Fibroblast of skin of left biceps (primary cell): Measurements from ENCODE around the gene NOXO1.
A peak's percentile ranks its signal among the peaks of the same experiment; 100 is the strongest.

ENCODE experiments used
- DNase-seq, 2 experiments: peaks; one replicate each; pipeline ENCODE4 v3.0.0-alpha.2; 2013; ENCODE audit warnings: low read depth in 2 of 2

Gene NOXO1

GRCh38 chr16:1979271-1980029 lies 1.8 kb downstream of the NOXO1 start:
- no peak for DNase-seq

- DNase-seq: no peak
Observed at GRCh38 chr16:1978476-1979120, 2.7 kb downstream of the NOXO1 start.

GRCh38 chr16:1977875-1978268 lies 3.4 kb downstream of the NOXO1 start:
- DNase-seq: no peak

- DNase-seq: no peak
Observed at GRCh38 chr16:1976951-1977874, 4.1 kb downstream of the NOXO1 start.

GRCh38 chr16:1976216-1976520 lies 5.1 kb downstream of the NOXO1 start:
- DNase-seq: no peak

- no peak for DNase-seq
Observed at GRCh38 chr16:1975432-1976215, 5.6 kb downstream of the NOXO1 start.

GRCh38 chr16:1974157-1975070 lies 6.9 kb downstream of the NOXO1 start:
- no peak for DNase-seq

- no peak for DNase-seq
Observed at GRCh38 chr16:1973461-1974156, 7.7 kb downstream of the NOXO1 start.

GRCh38 chr16:1972490-1972877 lies 8.8 kb downstream of the NOXO1 start:
- DNase-seq: no peak

GRCh38 chr16:1971796-1972489 lies 9.3 kb downstream of the NOXO1 start, which contains the start of gene TBL3:
TBL3 (plus strand) TSS chr16:1972053; CDS start chr16:1972165, 112 bp downstream.
- peak; percentile 84 to 85 for DNase-seq

- DNase-seq: no peak
Observed at GRCh38 chr16:1968146-1968953, 12.9 kb downstream of the NOXO1 start.

GRCh38 chr16:1966460-1966859 lies 14.8 kb downstream of the NOXO1 start, which contains the start of gene RNF151:
RNF151 (plus strand) TSS chr16:1966856; CDS start chr16:1966882, 26 bp downstream.
- no peak for DNase-seq

GRCh38 chr16:1965396-1966001 lies 15.8 kb downstream of the NOXO1 start:
- no peak for DNase-seq

- DNase-seq: peak; percentile 96 to 98
Observed at GRCh38 chr16:1964506-1965395, 16.5 kb downstream of the NOXO1 start, which contains the start of gene RPS2. RPS2 (minus strand) TSS chr16:1964826; CDS start chr16:1964625, 201 bp downstream.

GRCh38 chr16:1963806-1964505 lies 17.3 kb downstream of the NOXO1 start:
- no peak for DNase-seq
